ENCODE data around the gene TIFAB. TPM values are rescaled to one million over a fixed set of nuclear protein-coding genes. Genes with fewer than 3 reads are reported as not detected.

TIFAB gene
- total RNA-seq, 1 donor from 2014 or later = not detected

DNA sequence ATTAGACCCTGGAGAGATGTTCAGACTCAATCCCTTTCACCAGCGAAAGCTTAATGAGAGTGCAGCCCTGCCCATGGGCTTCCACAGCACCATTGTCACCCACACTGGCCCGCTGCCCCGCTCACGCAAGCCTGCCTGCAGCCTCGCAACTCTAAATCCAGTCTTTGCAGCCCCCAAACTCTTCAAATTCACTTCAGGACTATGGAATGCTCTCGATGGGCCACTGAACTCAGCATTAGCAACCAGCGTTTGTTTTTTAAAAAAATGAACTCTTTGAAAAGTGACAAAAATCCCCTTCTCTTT, 22.1 kb downstream of the TIFAB start:
- Mint-ChIP-seq H3K27me3 (peaks cover 4% of the 10 kb centered on the region), H3K4me1 (ENCODE audit: low read depth) (peaks cover 6% of the 10 kb centered on the region), H3K4me3 (ENCODE audit: low read depth) (no peak overlapping the region), H3K9me3 (ENCODE audit: low read depth) (peaks cover 10% of the 10 kb centered on the region), H3K27ac (no peak overlapping the region), H3K36me3 (ENCODE audit: insufficient read depth) (no peaks in the 10 kb centered on the region)
- no peak for TF ChIP-seq CTCF (IDR thresholded peaks at IDR 0.05; ENCODE audit: unreplicated experiment)
- DNase-seq (ENCODE audit: low spot score, unreplicated experiment) = no peak

DNA sequence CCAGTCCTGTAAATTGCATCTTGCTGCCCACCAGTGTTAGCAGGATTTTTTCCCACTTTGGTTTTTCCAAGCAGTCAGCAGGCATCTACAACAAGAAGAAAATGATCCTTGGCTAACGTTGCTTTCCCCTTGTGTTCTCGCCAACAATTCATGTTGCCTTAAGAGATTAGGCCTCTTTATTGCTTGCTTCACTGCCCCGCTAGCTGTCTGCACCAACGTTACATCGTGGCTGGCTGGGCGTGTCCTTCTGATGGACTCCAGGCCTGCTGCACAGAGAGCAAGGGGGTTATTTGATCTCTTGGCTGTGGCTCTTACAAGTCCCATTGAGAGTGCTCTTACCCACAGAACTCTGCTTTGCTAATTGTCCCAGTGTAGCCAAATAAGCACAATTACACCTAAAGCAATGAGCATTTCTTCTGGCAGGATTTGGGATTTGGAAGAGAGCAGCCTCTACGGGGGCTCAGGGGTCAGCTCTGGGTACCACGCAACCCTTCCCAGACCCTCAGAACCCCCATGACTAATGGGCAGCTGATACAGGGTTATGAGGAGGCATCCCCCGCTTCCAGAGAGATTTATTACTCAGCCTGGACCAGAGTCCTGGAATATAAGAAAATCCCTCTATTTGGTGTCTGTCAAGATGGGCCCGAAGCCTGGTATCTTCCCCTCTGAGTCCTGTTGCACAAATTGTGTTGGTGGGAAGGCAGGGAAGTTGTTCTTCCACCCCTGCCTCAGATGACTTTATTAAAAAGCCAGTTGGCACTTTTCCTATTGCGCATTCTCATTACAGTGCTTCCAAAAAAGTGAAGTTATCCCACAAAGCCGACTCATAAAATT, 22.6 kb downstream of the TIFAB start:
- Mint-ChIP-seq H3K4me3 (ENCODE audit: low read depth) (no peak overlapping the region), H3K27ac (no peak overlapping the region), H3K27me3 (no peaks in the 10 kb centered on the region), H3K4me1 (ENCODE audit: low read depth) (peaks cover 6% of the 10 kb centered on the region), H3K36me3 (ENCODE audit: insufficient read depth) (no peaks in the 10 kb centered on the region), H3K9me3 (ENCODE audit: low read depth) (peaks cover 10% of the 10 kb centered on the region)
- no peak for DNase-seq (ENCODE audit: low spot score, unreplicated experiment)
- TF ChIP-seq CTCF (IDR thresholded peaks at IDR 0.05; ENCODE audit: unreplicated experiment) = no peak

DNA sequence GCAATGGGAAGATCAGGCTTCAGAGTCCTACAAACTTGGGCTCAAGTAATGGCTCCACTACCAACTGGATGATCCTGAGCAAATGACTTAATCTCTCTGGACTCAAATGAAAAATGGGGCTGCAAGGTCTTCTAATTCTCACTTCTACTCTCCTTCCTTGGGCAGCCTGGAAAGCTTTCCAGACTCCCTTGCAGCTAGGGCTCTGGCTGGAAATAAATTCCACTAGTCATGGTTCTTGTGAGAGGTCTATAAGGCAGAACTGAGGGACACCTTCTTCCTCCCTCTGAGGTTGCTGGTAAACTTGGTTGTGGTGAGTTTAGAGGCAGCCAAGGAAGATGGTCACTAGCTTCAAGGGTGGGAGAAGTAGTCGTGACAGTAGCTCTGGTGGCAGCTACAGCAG, 23.6 kb downstream of the TIFAB start:
- no peak for DNase-seq (ENCODE audit: low spot score, unreplicated experiment)
- Mint-ChIP-seq H3K4me3 (ENCODE audit: low read depth) (no peak overlapping the region), H3K27me3 (no peaks in the 10 kb centered on the region), H3K9me3 (ENCODE audit: low read depth) (peaks cover 10% of the 10 kb centered on the region), H3K27ac (no peak overlapping the region), H3K4me1 (ENCODE audit: low read depth) (peaks cover 6% of the 10 kb centered on the region), H3K36me3 (ENCODE audit: insufficient read depth) (no peaks in the 10 kb centered on the region)
- TF ChIP-seq CTCF (IDR thresholded peaks at IDR 0.05; ENCODE audit: unreplicated experiment) = no peak

- no peak for DNase-seq (ENCODE audit: low spot score, unreplicated experiment)
- Mint-ChIP-seq H3K27me3 (no peaks in the 10 kb centered on the region), H3K36me3 (ENCODE audit: insufficient read depth) (no peaks in the 10 kb centered on the region), H3K4me1 (ENCODE audit: low read depth) (peaks cover 6% of the 10 kb centered on the region), H3K27ac (no peak overlapping the region), H3K4me3 (ENCODE audit: low read depth) (no peak overlapping the region), H3K9me3 (ENCODE audit: low read depth) (peaks cover 10% of the 10 kb centered on the region)
- peak; percentile 77 for TF ChIP-seq CTCF (IDR thresholded peaks at IDR 0.05; ENCODE audit: unreplicated experiment)
Observed at GRCh38 chr5:135426102-135427082, 25.8 kb downstream of the TIFAB start.

GRCh38 chr5:135425641-135426040, 26.5 kb downstream of the TIFAB start:
- no peaks in the 10 kb centered on the region for H3K27me3 Mint-ChIP-seq
- no peak overlapping the region for H3K4me3 Mint-ChIP-seq (ENCODE audit: low read depth)
- H3K27ac Mint-ChIP-seq = no peak overlapping the region
- H3K36me3 Mint-ChIP-seq (ENCODE audit: insufficient read depth) = no peaks in the 10 kb centered on the region
- peaks cover 10% of the 10 kb centered on the region for H3K9me3 Mint-ChIP-seq (ENCODE audit: low read depth)
- DNase-seq (ENCODE audit: low spot score, unreplicated experiment) = no peak
- no peak for TF ChIP-seq CTCF (IDR thresholded peaks at IDR 0.05; ENCODE audit: unreplicated experiment)
- peaks cover 8% of the 10 kb centered on the region for H3K4me1 Mint-ChIP-seq (ENCODE audit: low read depth)
